Thoracic aorta (tissue), 2 donors: Measurements from ENCODE around the gene BMPR1A. TPM values are rescaled to one million over a fixed set of nuclear protein-coding genes. Genes with fewer than 3 reads are reported as not detected.
"Not testable (repeated sequence)": the region's sequence is repeated elsewhere in the genome, so short reads cannot be mapped to it uniquely, and the experiment has no call there.

Experiments used
- ATAC-seq: fragments of 150-250 bp; one replicate; pipeline ENCODE4 v1.8.0; 2017; ENCODE audit warnings: low read depth; ENCODE audit not compliant: insufficient number of reproducible peaks, low FRiP score
- DNase-seq: peaks from one replicate; pipeline ENCODE4 v3.0.0-alpha.2; 2020; ENCODE audit warnings: low spot score
- H3K27ac ChIP-seq, 2 donors: fragments of 200-600 bp; sonication (generic); 1 replicate in 1 of 2; 2 replicates in 1 of 2; pipeline ENCODE4 v1.5.1; 2016; ENCODE audit warnings: mild to moderate bottlenecking in 2 of 2, moderate library complexity in 2 of 2
- H3K27me3 ChIP-seq: fragments of 200-600 bp; sonication (generic); replicated peaks from 2 replicates; pipeline ENCODE4 v1.6.0; 2016; ENCODE audit warnings: mild to moderate bottlenecking; ENCODE audit not compliant: insufficient read depth
- H3K36me3 ChIP-seq: fragments of 200-600 bp; sonication (generic); one replicate; pipeline ENCODE4 v1.5.1; 2016
- H3K4me1 ChIP-seq, 2 donors: fragments of 200-600 bp; sonication (generic); 1 replicate in 1 of 2; 2 replicates in 1 of 2; pipeline versions ENCODE4 v1.5.1 to v1.6.0; 2016; ENCODE audit warnings: low read depth in 2 of 2, mild to moderate bottlenecking in 1 of 2; ENCODE audit not compliant: control insufficient read depth in 1 of 2
- H3K4me3 ChIP-seq: fragments of 200-600 bp; sonication (generic); 2 replicates; pipeline ENCODE4 v1.5.1; 2016; ENCODE audit warnings: mild to moderate bottlenecking
- H3K9me3 ChIP-seq: fragments of 200-600 bp; sonication (generic); 2 replicates; pipeline ENCODE4 v1.5.1; 2016
- CTCF ChIP-seq: fragments of 200-600 bp; sonication (generic); IDR thresholded peaks from one replicate; pipeline ENCODE4 v1.5.1; 2019; ENCODE audit warnings: antibody characterized with exemption
- total RNA-seq, 2 donors: library from RNA; depleted of rRNA; stranded (reverse); fragments of >200 nt; gene quantifications; one replicate each; pipeline versions ENCODE4 v1.1.0 to v1.2.3, GENCODE V29; 2016

The BMPR1A gene
- total RNA-seq, 2 donors from 2014 or later, result 69.0 to 130 TPM

GRCh38 chr10:86950349-86950748, 193.9 kb downstream of the BMPR1A start:
- no peak for TF ChIP-seq CTCF
- H3K27ac ChIP-seq, result no peak overlapping the region
- H3K4me3 ChIP-seq, result no peak overlapping the region
- H3K9me3 ChIP-seq, result no peaks in the 10 kb centered on the region
- peaks cover 34 to 58% of the 10 kb centered on the region in 2 donors for H3K4me1 ChIP-seq
- no peaks in the 10 kb centered on the region for H3K27me3 ChIP-seq
- ATAC-seq (no peak), DNase-seq (no peak)
- no peaks in the 10 kb centered on the region for H3K36me3 ChIP-seq

- no peaks in the 10 kb centered on the region for H3K9me3 ChIP-seq
- no peak for ATAC-seq
- H3K27me3 ChIP-seq, result no peaks in the 10 kb centered on the region
- peaks cover 34 to 58% of the 10 kb centered on the region in 2 donors for H3K4me1 ChIP-seq
- H3K36me3 ChIP-seq, result no peaks in the 10 kb centered on the region
- H3K27ac ChIP-seq, result peak overlapping the region; percentile 92 to 97
- no peak for TF ChIP-seq CTCF
- no peak for DNase-seq
- H3K4me3 ChIP-seq, result no peak overlapping the region
Observed at GRCh38 chr10:86951184-86951761, 194.9 kb downstream of the BMPR1A start.

GRCh38 chr10:86952106-86952505, 195.7 kb downstream of the BMPR1A start:
- no peaks in the 10 kb centered on the region for H3K9me3 ChIP-seq
- ATAC-seq (no peak), DNase-seq (peak; percentile 1)
- peaks cover 41 to 63% of the 10 kb centered on the region in 2 donors for H3K4me1 ChIP-seq
- H3K27me3 ChIP-seq, result no peaks in the 10 kb centered on the region
- peak overlapping the region; percentile 92 to 97 for H3K27ac ChIP-seq
- no peak for TF ChIP-seq CTCF
- no peaks in the 10 kb centered on the region for H3K36me3 ChIP-seq
- no peak overlapping the region for H3K4me3 ChIP-seq

GRCh38 chr10:86952697-86953096, 196.3 kb downstream of the BMPR1A start:
- not testable (repeated sequence) for H3K9me3 ChIP-seq, H3K36me3 ChIP-seq, H3K4me3 ChIP-seq, DNase-seq, ATAC-seq, H3K27me3 ChIP-seq
- Histone ChIP-seq H3K27ac (peak overlapping the region; percentile 92 to 97), H3K4me1 (peaks cover 46 to 68% of the 10 kb centered on the region in 2 donors)

GRCh38 chr10:86953747-86954680, 197.6 kb downstream of the BMPR1A start:
- Histone ChIP-seq H3K9me3 (no peaks in the 10 kb centered on the region), H3K4me1 (peaks cover 59 to 82% of the 10 kb centered on the region in 2 donors), H3K27ac (peak overlapping the region; percentile 92 to 97), H3K27me3 (no peaks in the 10 kb centered on the region), H3K36me3 (no peaks in the 10 kb centered on the region), H3K4me3 (peak overlapping the region; percentile 35)
- ATAC-seq (peak; percentile 63), DNase-seq (peak; percentile 36)
- TF ChIP-seq CTCF, result no peak
